Measurements from ENCODE around the gene ATP13A4.

DNA sequence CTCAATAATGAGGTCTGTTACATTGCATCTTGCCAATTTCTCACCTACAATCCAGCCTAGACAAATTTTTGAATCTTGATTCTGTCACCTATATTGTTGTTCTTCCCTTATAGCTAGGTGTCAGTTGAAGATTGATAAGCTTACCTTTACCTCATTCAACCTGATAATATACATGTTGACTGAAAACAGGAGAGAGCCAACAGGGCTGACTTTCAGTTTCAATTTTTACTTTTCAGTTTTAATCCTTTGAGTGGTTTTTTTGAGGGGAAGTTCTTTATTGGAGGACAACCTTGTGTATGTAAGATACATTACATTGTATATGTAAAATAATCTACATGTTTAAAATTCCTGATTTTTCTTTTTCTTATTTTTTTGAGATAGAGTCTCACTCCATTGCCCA is 181.9 kb downstream of the ATP13A4 start:
- TF ChIP-seq, protein P1, sequence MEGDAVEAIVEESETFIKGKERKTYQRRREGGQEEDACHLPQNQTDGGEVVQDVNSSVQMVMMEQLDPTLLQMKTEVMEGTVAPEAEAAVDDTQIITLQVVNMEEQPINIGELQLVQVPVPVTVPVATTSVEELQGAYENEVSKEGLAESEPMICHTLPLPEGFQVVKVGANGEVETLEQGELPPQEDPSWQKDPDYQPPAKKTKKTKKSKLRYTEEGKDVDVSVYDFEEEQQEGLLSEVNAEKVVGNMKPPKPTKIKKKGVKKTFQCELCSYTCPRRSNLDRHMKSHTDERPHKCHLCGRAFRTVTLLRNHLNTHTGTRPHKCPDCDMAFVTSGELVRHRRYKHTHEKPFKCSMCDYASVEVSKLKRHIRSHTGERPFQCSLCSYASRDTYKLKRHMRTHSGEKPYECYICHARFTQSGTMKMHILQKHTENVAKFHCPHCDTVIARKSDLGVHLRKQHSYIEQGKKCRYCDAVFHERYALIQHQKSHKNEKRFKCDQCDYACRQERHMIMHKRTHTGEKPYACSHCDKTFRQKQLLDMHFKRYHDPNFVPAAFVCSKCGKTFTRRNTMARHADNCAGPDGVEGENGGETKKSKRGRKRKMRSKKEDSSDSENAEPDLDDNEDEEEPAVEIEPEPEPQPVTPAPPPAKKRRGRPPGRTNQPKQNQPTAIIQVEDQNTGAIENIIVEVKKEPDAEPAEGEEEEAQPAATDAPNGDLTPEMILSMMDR (IDR thresholded peaks at IDR 0.05 in 4 of 5, conservative IDR thresholded peaks at IDR 0.05 in 1 of 5) = no peak
- no peak for TF ChIP-seq POLR2A (IDR thresholded peaks at IDR 0.05)

Measured in gastrocnemius medialis (tissue), 4 donors.